Measurements from ENCODE around the gene DCAF10.
A peak's percentile ranks its signal among the peaks of the same experiment; 100 is the strongest.
"Not testable (repeated sequence)": the region's sequence is repeated elsewhere in the genome, so short reads cannot be mapped to it uniquely, and the experiment has no call there.

Gene DCAF10

GRCh38 chr9:37870081-37870798, 69.6 kb downstream of the DCAF10 start:
- DNase-seq = no peak
- Mint-ChIP-seq H3K9me3 (no peaks in the 10 kb centered on the region), H3K36me3 (peaks cover 7% of the 10 kb centered on the region), H3K27me3 (no peaks in the 10 kb centered on the region), H3K27ac (no peak overlapping the region), H3K4me3 (no peak overlapping the region), H3K4me1 (no peaks in the 10 kb centered on the region)
- CTCF ChIA-PET = no interaction called here

DNA sequence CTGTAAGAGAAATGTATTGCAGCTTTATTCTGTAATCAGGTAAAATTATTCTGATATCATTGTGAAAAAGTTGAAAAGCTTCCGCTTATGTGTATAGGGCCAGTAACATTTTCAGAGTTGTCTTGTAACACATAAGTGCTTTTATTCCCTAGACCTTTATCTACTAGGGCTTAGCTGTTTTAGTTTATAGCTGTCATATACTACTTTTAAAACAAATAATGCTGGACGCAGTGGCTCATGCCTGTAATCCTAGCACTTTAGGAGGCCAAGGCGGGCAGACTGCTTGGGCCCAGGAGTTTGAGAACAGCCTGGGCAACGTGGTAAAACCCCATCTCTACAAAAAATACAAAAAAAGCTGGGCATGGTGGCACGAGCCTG, 70.2 kb downstream of the DCAF10 start:
- H3K9me3 Mint-ChIP-seq = no peaks in the 10 kb centered on the region
- CTCF ChIA-PET = no interaction called here
- H3K4me3 Mint-ChIP-seq = no peak overlapping the region
- no peak overlapping the region for H3K27ac Mint-ChIP-seq
- no peaks in the 10 kb centered on the region for H3K4me1 Mint-ChIP-seq
- DNase-seq = no peak
- H3K36me3 Mint-ChIP-seq = peaks cover 7% of the 10 kb centered on the region
- H3K27me3 Mint-ChIP-seq = no peaks in the 10 kb centered on the region

- H3K9me3 Mint-ChIP-seq = peaks cover 2% of the 10 kb centered on the region
Measured at GRCh38 chr9:37873955-37874354, 73.4 kb downstream of the DCAF10 start.

GRCh38 chr9:37876376-37876775, 75.8 kb downstream of the DCAF10 start:
- no peaks in the 10 kb centered on the region for H3K4me1 Mint-ChIP-seq
- H3K4me3 Mint-ChIP-seq = no peak overlapping the region
- peaks cover 2% of the 10 kb centered on the region for H3K9me3 Mint-ChIP-seq
- no peaks in the 10 kb centered on the region for H3K27me3 Mint-ChIP-seq
- H3K36me3 Mint-ChIP-seq = peaks cover 24% of the 10 kb centered on the region
- CTCF ChIA-PET = no interaction called here
- H3K27ac Mint-ChIP-seq = no peak overlapping the region
- no peak for DNase-seq

More at GRCh38 chr9:37873955-37874354, 73.4 kb downstream of the DCAF10 start:
- H3K36me3 Mint-ChIP-seq = peaks cover 16% of the 10 kb centered on the region
- no peak overlapping the region for H3K4me3 Mint-ChIP-seq
- CTCF ChIA-PET = no interaction called here
- H3K4me1 Mint-ChIP-seq = no peaks in the 10 kb centered on the region
- H3K27ac Mint-ChIP-seq = no peak overlapping the region
- DNase-seq = no peak
- H3K27me3 Mint-ChIP-seq = no peaks in the 10 kb centered on the region

- no peak overlapping the region for H3K4me3 Mint-ChIP-seq
- CTCF ChIA-PET = interaction anchor here (0.6 kb wide), 2 partner anchors 292 to 383 kb away, joined by 3 read pairs; no protein-coding TSS in a partner anchor
- peaks cover 7% of the 10 kb centered on the region for H3K4me1 Mint-ChIP-seq
- DNase-seq = no peak
- H3K9me3 Mint-ChIP-seq = peaks cover 2% of the 10 kb centered on the region
- peaks cover 32% of the 10 kb centered on the region for H3K36me3 Mint-ChIP-seq
- H3K27ac Mint-ChIP-seq = no peak overlapping the region
- H3K27me3 Mint-ChIP-seq = no peaks in the 10 kb centered on the region
Measured at GRCh38 chr9:37880916-37881479, 80.4 kb downstream of the DCAF10 start.

DNA sequence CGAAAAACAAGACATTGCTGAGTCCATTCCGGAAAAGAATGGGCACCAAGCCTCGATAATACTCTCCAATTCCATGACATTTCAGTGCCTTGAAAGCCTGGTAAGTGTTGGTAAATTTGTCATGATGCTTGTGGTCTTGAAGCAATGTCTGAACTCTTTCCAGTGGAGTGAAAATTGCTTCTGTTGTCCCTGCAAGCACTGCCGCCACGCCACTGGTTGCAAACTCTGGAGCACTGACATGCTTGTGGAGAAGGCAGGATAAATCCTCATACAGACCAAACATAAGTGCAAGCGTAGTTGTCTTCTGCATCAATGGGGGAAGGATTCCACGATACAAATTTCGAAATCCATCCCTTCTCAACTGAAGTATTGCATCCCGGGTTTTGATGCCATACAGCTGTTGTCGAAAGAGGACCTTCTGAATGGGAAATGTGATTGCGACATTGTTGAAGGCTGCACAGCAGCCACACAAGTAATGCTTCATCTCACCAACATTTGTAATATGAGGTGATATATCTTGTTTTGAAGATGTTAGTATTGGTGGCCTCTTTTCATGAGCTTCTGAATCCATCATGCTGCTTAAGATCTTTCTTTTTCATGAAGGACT, 87.5 kb downstream of the DCAF10 start:
- H3K4me3 Mint-ChIP-seq, CTCF ChIA-PET, H3K4me1 Mint-ChIP-seq, DNase-seq, H3K9me3 Mint-ChIP-seq, H3K27ac Mint-ChIP-seq, H3K27me3 Mint-ChIP-seq: not testable (repeated sequence)
- H3K36me3 Mint-ChIP-seq = peaks cover 45% of the 10 kb centered on the region

DNA sequence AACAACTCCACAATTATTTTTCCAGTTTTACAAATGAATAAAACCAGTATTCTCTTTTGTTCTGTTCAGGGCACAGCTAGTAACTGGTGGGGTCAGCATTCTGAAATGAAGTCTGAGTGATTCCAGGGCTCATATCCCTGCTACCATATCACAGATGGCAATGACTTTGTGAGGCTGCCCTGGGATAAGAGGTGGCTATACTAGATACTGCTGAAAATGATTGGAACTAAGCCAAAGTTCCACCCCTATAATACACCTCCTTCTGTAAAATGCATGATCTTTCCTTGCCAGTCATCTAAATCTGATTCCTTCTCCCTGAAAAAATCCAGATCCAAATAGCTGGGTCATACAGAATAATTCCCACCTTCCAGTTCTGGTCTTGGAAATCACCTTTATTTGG, 88.9 kb downstream of the DCAF10 start:
- CTCF ChIA-PET = interaction anchor here (0.6 to 0.9 kb wide), 2 partner anchors 9 to 31 kb away, joined by 3 read pairs; no protein-coding TSS in a partner anchor
- H3K27me3 Mint-ChIP-seq = no peaks in the 10 kb centered on the region
- H3K4me3 Mint-ChIP-seq = no peak overlapping the region
- H3K36me3 Mint-ChIP-seq = peaks cover 55% of the 10 kb centered on the region
- peaks cover 6% of the 10 kb centered on the region for H3K4me1 Mint-ChIP-seq
- no peak for DNase-seq
- no peaks in the 10 kb centered on the region for H3K9me3 Mint-ChIP-seq
- H3K27ac Mint-ChIP-seq = no peak overlapping the region

DNA sequence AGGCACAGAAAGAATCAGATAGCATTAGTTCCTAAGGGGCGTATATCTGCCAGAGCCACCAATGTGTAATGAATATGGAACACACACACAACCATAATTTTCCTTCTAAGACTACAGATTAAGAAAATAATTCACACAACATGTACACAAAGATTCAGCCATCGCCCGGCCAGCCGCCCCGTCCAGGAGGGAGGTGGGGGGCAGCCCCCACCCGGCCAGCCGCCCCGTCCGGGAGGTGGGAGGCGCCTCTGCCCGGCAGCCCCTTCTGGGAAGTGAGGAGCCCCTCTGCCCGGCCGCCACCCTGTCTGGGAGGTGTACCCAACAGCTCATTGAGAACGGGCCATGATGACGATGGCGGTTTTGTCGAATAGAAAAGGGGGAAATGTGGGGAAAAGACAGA, 90.4 kb downstream of the DCAF10 start:
- peaks cover 57% of the 10 kb centered on the region for H3K36me3 Mint-ChIP-seq
- not testable (repeated sequence) for H3K4me1 Mint-ChIP-seq, H3K9me3 Mint-ChIP-seq, H3K27me3 Mint-ChIP-seq, H3K27ac Mint-ChIP-seq, DNase-seq, H3K4me3 Mint-ChIP-seq
- CTCF ChIA-PET = interaction anchor here (0.6 kb wide), 1 partner anchor 593 kb away, joined by 3 read pairs; no protein-coding TSS in a partner anchor

DNA sequence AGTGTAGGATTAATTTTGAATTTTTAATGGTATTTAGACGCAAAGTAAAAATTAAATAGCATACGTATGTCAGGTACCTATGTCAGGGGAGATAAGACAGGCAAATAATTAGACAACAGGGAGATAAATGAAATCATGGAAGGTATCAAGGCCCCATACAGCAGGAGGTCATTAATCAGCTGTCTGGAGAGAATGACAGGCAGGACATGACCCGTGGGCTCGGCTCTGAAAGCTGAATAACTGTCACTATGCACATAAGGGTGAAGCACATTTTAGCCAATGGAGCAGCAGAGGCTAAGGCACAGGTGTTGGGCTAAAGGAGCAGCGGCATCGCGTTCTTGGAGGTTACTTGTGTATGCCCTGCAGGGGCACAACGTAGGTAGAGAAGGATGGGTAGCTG, 91.5 kb downstream of the DCAF10 start:
- CTCF ChIA-PET = interaction anchor here (1.2 kb wide), 1 partner anchor 22 kb away, joined by 4 read pairs; no protein-coding TSS in a partner anchor
- H3K27ac Mint-ChIP-seq = no peak overlapping the region
- H3K4me1 Mint-ChIP-seq = no peaks in the 10 kb centered on the region
- no peak overlapping the region for H3K4me3 Mint-ChIP-seq
- H3K27me3 Mint-ChIP-seq = no peaks in the 10 kb centered on the region
- H3K36me3 Mint-ChIP-seq = peaks cover 56% of the 10 kb centered on the region
- no peak for DNase-seq
- no peaks in the 10 kb centered on the region for H3K9me3 Mint-ChIP-seq

DNA sequence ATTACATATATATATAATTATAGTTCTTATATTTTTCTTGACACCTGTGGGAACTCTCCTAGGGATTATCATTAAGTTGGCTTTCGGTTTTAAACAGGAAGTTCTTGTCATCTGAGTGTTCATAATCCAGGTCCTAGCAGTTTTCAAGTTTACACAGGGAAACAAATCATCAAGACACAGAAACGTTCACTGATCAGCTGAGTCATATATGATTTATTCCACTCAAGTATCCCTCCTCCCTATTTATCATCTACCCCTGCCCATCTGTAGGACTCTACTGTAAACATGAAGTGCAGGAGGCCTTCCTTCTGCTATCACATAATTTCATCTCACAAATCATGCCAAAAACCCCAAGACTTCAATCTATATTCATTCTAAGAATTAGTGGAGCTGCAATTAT, 97.1 kb downstream of the DCAF10 start:
- H3K4me1 Mint-ChIP-seq = peaks cover 16% of the 10 kb centered on the region
- no peak for DNase-seq
- H3K27ac Mint-ChIP-seq = no peak overlapping the region
- no peaks in the 10 kb centered on the region for H3K27me3 Mint-ChIP-seq
- peaks cover 36% of the 10 kb centered on the region for H3K36me3 Mint-ChIP-seq
- H3K9me3 Mint-ChIP-seq = no peaks in the 10 kb centered on the region
- H3K4me3 Mint-ChIP-seq = no peak overlapping the region
- CTCF ChIA-PET = interaction anchor here (0.8 kb wide), 1 partner anchor 16 kb away, joined by 3 read pairs; no protein-coding TSS in a partner anchor

GRCh38 chr9:37899041-37899440, 98.4 kb downstream of the DCAF10 start:
- no peak overlapping the region for H3K27ac Mint-ChIP-seq
- no peak overlapping the region for H3K4me3 Mint-ChIP-seq
- no peak for DNase-seq
- H3K9me3 Mint-ChIP-seq = no peaks in the 10 kb centered on the region
- peaks cover 23% of the 10 kb centered on the region for H3K4me1 Mint-ChIP-seq
- H3K36me3 Mint-ChIP-seq = peaks cover 26% of the 10 kb centered on the region
- no peaks in the 10 kb centered on the region for H3K27me3 Mint-ChIP-seq
- CTCF ChIA-PET = interaction anchor here (0.6 to 0.7 kb wide), 2 partner anchors 9 to 11 kb away, joined by 3 read pairs; no protein-coding TSS in a partner anchor

GRCh38 chr9:37902131-37902530, 101.5 kb downstream of the DCAF10 start:
- CTCF ChIA-PET = interaction anchor here (0.8 to 1.7 kb wide), 3 partner anchors 9 to 515 kb away, joined by 3 to 5 read pairs (median 5); no protein-coding TSS in a partner anchor
- H3K27ac Mint-ChIP-seq = no peak overlapping the region
- no peaks in the 10 kb centered on the region for H3K9me3 Mint-ChIP-seq

GRCh38 chr9:37902796-37903646, 102.4 kb downstream of the DCAF10 start:
- DNase-seq = no peak
- Mint-ChIP-seq H3K9me3 (no peaks in the 10 kb centered on the region), H3K27me3 (peaks cover 22% of the 10 kb centered on the region), H3K27ac (peak overlapping the region; percentile 92), H3K4me3 (peak overlapping the region; percentile 85), H3K4me1 (peaks cover 31% of the 10 kb centered on the region), H3K36me3 (peaks cover 6% of the 10 kb centered on the region)
- CTCF ChIA-PET = interaction anchor here (0.7 to 1.7 kb wide), 8 partner anchors 8 to 514 kb away, joined by 3 to 5 read pairs (median 3); partner anchors contain the start of gene EXOSC3

More at GRCh38 chr9:37902131-37902530, 101.5 kb downstream of the DCAF10 start:
- peaks cover 31% of the 10 kb centered on the region for H3K4me1 Mint-ChIP-seq
- DNase-seq = no peak
- peak overlapping the region; percentile 10 for H3K4me3 Mint-ChIP-seq
- peaks cover 21% of the 10 kb centered on the region for H3K27me3 Mint-ChIP-seq
- peaks cover 10% of the 10 kb centered on the region for H3K36me3 Mint-ChIP-seq
